HG02840 (cell line): ENCODE data around the gene BCL11B.

Source experiments
- ATAC-seq: cut with Tn5 transposase; IDR thresholded peaks from one replicate; pipeline ENCODE4 v1.9.1; 2021; ENCODE audit warnings: mild to moderate bottlenecking, moderate library complexity, moderate number of reproducible peaks; ENCODE audit not compliant: unreplicated experiment, low FRiP score

Gene BCL11B

DNA sequence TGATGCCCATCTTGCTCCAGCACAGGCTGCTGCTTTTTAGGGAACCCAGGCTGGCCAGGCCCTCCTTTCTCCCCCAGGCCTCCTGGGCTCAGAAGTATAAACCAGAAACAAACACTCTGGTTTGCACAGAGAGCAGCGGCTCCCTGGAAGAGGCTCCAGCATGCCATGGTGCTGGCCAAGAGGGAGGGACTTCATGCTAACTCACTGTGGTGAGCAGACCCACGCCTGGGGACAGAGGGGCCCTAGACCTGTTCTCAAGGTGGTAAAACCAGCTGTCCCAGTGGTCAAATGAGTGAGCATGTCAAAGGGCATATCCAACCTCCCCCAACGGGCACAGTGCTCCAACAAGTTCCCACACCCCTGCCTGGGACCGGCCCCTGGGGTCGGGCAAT, 15.5 kb downstream of the BCL11B start:
- ATAC-seq: no peak

DNA sequence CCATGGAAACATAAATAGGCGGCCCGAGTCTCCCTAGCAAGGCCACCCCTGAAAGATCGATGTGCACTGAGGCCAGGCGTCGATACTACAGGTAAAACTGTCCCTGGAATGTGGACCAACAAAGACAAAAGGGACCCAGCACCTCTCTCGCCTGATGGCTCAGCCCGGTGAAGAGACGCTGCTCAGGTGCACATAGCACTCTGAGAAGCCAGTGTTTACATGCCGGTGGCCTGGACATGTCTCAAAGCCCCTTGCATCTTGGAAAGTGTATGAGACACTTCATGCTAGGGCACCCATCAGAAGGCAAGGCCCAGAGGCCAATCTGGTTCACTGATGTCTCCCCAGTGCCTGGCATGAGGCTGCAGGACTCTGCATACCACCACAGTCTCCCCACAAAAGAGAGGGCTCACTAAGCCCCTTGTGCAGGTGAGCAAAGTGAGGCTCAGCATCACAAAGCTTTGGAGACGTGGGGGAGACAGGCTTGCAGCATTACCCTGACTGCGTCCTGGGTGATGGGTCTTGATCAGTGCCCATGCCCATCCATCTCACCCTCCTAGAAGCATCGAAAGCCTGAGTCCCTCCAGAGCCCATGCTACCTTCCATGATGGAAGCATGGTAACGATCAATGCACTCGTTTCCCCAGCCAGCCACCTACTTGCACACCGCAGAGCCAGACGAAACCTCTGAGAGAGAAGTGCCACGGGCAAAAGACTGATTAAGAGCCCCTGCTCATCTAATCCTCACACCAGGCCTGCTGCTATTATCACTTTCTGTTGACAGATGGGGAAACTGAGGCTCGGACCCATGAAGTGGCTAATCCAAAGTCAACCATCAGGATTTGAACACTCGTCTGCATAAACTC, 16.1 kb downstream of the BCL11B start:
- no peak for ATAC-seq

DNA sequence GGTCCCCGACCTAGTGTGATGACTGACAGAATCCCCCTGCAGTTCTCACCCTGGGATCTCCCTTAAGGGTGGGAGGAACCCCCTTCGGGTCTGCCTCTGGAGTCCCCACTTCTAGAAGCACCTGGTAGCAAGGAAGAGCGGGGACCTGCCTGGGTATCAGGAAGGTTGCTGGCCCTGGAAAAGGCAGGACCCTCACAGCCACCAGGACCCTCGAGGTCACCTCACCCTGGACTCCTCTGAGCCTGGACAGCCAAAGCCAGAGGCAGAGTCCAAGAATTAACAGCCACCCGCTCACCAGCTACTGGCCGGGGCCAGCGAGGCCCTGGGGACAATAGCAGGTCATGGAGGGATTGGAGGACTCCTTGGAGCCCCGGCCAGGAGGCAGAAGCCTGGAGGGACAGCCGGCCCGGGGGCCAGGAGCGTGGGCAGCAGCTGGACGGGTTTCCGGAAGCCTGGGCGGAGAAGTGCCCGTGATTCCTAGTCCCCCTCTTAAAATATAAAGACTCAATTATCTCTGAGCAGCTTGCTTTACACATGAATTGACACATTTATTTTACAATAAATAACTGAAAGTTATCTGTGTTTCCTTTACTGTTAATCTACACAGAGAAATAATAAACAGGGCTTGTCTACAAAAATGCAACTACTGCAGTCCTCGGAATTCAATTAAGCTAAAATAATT, 17.5 kb downstream of the BCL11B start:
- no peak for ATAC-seq

DNA sequence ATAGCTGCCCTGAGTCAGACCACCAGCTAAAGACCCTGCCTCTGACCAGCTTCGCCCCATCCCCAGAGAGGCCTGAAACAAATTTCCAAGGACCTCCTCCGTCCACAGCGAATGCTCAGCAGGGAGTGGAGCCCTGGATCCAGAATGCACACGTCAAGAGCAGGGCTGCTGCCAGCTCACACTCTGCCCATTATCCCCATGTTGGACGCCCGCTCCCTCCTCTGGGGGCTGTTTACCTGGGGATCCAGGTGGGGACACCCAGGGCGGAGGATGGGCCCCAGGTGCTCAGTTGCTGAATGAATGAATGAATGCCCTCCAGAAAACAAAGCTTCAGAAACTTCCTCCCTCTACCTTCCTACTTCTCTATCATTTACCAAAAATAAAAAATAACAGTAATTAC, 18.1 kb downstream of the BCL11B start:
- no peak for ATAC-seq

DNA sequence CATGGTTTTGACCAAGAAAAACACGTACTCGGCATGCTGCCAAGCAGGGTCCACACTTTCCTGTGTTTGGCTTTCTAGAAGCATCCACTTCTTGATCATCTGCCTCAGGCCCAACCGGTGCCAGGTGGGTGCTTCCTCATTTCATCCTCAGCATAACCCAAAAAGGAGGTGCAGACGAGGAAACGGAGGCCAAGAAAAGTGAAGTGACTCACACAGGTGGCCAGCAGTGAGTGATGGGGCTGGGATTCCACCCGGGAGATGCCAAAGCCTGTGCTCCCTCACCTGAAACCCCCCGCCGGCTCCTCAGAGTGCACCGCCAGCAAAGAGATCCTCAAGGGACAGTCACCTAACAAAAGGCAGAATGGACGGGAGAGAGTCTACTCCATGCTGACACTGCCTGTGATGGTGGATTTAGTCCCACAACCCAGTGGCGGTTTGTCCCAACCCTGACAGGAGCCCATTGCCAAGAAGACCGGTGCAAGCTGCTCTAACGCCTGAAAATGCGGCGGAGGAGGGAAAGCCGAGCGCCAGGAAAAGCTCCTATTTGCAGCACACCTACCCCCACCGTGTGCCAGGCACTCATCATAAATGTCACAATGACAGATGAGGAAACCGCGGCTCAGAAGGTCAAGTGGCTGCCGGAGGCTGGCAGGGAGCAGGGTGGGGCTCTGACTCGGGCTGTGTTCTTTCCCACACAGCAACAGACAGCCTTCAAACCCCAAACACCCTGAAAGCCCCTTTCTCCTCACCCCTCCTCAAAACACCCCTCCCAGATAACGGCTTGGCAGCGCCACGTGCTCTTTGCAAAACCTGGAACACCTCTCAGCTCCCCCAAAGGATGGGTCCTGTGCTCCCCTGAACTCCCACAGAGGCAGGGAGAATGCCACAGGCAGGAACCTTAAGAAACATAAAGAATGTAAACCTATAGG, 18.8 kb downstream of the BCL11B start:
- ATAC-seq: no peak

DNA sequence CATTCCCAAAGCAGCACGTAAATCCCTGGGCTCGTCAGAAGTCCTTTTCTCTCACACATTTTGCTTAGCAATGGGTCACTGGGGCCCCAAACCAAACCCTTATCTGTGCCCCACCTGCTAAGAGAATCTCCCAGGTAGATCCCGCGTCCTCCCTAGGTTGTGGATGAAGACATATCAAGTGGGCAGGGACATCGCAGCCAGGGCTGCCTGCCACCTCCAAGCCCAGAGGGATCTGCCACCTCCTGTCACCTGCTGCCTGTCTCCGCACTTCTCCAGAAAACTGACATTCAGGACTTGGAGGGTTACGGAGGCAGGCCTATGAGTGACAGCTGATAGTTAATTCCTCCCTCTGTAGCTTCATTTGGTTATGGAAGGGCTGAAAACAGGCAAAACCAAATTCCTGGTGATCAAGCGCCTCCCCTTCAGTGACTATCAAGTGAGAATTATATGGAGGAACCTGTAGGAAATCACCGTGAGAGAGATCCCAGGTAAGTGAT, 19.5 kb downstream of the BCL11B start:
- ATAC-seq: no peak

DNA sequence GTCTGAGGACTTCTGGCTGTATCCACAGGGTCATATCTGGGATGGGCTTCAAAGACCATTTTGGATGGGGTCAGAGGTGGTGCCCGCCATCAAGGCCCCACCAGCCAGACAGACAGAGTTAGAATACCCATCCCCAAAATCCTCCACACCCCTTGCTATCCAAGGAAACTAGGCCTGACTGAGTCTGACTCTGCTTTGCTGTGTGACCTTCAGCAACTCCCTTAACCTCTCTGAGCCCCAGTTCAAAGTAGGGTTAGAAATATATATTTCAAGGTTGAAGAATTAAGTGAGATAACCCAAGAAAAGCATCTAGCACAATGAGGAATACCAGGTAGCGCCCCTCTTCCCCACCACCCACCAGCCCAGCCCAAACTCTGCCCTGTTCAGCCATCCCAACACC, 20.3 kb downstream of the BCL11B start:
- ATAC-seq: no peak

DNA sequence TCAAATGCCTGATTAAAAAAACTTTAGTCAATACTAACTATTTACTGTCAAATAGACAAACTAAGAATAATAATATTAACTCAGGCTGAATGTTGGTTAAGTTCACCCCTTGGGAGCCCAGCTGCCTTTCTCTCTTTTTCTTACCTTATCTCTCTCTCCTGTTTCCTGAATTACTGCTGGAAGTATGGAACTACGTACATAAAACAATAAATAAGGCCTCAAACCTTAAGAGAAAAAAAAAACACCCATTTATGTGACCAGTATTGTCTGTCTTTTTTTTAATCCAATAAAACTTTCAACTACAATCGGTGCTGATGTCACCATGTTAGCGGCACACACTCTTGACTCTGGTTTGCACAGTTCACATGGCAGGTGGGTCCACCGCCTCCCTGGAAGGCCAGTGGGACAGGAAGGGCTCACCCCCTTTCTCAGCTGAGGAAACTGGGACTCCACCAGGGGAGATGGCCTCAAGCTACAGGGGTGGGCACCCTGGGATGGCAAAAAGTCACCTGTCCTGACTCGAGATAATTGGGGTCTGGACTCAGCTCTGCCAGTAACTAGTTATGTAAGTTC, 21.3 kb downstream of the BCL11B start:
- no peak for ATAC-seq

DNA sequence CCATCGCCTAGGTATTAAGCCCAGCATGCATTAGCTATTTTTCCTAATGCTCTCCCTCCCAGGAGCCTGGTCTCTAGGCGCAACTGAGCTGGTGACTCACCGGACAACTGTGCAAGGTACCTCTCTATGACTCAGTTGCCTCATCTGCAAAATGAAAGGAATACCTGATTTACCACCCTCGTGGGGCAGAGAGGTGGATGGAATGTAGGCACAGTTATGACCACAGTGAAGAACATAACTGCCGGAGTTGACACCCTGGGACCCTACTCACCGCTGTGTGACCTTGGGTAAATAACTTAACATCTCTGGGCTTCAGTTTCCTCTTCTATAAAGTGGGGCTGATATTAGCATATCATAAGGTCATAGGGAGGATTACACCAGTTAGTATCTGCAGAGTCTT, 22.6 kb downstream of the BCL11B start:
- no peak for ATAC-seq

DNA sequence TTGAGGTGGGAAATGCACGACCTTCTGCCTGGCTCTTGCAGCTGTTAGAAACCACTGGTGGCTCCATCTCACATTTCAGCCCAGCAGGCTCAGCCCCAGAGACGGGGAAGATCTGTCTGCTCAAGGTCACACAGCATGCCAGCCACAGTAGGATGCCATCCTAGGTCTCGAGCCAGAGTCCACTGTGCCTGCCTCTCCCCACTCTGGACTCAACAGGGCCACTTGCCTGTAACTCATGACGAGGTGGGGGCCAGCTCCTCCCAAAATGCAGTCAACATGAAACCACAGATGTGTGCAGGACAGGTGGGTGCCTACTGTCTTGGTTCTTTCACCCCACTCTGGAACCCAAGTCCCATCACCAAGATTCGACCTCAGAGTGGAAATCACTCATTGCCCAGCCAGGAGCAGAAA, 23.2 kb downstream of the BCL11B start:
- no peak for ATAC-seq

DNA sequence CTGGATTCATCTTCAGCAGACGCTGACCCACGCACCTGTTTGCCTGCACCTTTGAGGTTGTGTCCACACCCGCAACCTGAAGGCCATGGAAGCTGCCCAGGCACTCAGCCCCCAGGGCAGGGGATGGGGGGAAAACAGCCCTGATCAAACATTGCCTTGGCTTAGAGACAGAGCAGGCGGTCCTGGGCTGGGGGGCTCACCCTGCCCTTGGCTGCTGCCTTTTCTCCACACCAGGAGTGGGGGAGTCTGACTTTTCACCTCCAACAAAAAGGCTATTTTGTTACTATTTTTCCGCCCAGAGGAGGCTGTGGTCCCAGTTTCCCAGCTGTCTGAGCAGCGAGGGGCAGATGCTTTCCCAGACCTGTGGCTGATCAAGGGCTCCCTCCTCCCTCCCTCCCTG, 24.2 kb downstream of the BCL11B start:
- ATAC-seq: no peak

DNA sequence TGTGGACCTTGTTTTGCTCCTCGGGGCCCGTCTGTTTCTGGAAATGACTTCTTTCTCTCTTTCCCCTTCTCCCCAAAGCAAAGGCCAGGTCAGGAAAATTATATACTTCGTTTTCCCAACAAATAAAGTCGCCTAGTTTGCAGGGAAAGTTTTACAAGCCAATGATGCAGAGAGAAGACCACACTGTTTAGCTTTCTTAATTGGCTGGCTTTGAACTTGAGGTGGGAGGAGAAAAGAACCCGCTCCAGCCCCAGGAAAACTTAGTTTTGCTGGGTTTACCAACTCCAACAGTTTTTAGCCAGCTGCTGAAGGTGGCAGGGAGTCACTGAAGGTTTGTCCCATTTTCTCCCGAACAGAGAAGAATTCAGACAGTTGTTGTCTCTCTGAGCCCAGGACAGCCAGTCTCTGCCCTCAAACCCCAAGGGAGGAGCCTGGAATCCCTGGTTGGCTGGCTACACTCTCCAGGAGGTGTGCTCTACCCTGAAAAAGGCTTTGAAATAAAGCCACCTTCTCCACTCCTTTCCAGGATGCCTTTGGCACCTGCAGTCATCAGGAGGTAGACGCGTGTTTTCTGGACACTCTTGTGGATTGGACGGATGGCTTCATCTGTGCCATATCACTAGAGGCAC, 24.8 kb downstream of the BCL11B start:
- no peak for ATAC-seq

DNA sequence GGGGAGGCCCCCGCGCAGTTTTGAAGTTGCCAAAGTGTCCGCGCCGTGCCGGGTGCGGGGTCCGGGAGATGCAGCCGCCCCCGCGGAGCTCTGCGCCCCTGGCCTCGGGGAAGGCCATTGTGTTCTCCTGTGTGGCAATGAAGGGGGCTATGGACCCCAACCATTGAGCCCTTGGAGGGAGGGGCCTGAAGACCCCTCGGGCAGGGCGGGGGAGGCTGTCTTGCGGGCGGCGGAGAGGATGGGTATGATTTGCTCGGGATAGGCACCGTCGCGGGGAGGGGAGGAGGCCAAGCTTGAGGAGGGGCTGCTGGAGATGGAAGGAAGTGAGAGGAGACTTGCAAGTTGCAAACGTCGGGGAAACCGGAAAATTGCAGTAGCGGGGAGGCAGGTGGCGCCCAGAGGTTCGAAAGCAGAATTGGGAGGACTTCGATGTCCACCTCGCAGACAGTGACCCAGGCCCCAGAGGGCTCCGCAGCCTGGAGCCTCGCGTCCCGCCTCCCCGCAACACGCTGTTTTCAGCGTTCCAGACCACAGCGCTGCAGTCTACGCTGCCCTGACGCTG, 25.4 kb downstream of the BCL11B start:
- ATAC-seq: no peak

DNA sequence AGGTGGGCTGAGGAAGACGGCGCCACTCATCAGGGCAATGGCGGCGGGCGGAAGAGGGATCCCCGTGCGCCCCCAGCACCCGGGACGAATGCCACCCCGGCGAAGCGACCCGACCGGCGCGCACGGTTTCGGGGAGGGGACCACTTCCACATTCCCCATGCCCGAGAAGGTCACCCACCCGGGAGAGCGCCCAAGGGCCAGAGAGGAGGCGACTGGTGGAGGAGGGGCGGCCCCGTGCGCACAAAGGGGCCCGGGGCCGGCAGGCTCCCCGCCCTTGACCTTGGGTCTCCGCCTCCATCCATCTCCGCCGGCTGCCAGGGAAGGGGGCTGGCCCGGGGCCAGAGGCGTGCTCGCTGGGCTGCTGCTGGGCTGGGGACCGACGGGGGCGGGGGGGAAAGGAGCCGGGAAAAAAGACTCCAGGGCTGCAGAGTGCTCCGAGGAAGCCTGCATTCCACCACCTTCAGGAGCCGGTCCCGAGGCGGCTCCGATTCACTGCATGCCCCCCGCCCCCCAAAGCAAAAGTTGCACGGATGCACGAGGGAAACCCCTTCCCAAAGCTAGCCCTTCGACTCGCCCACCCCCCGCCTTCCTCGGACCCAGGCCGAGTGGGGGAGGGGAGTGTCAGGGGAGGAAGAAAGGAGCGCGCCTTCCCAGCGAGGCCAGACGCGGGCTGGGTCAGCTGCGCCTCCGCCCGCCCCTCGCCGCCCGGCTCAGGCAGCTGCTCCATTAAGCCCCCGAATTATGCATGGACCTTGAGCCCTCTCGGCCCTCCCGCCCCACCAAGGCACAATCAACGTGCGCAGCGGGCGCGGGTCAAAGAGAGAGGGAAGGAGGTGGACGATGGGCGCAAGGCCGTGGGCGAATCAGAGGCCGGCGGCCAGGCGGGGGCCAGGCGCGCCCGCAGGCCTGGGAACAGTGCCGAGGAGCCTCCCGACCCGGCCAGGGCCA, 26.2 kb downstream of the BCL11B start:
- no peak for ATAC-seq

DNA sequence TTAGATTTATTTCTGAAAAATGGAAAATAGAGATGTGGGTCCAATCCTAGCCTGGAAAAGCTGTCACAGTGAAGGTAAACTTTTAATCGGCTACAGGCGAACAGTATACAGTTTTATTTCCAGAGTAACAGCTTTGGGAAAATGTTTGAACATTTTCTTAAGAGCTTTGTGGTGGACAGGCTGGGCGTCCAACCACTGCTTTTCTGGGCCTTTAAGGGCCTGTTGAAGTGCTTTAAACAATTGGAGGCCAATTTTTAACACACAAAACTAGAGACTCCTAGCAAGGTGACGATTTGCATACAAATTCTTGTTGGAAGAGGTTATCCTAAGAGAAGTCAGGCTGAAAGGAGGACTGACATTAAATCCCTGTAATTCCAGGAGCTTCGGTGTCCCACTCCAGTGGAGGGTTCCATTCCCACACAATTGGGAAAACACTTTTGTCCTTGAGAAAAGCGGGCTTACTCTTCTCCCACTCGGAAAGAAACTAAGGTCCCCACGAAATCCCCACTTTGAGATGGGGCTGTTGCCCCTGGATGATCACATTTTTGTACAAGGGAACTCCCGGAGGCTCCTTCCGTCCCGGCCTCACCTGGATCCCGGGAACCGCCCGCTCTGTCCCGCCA, 26.9 kb downstream of the BCL11B start:
- no peak for ATAC-seq

DNA sequence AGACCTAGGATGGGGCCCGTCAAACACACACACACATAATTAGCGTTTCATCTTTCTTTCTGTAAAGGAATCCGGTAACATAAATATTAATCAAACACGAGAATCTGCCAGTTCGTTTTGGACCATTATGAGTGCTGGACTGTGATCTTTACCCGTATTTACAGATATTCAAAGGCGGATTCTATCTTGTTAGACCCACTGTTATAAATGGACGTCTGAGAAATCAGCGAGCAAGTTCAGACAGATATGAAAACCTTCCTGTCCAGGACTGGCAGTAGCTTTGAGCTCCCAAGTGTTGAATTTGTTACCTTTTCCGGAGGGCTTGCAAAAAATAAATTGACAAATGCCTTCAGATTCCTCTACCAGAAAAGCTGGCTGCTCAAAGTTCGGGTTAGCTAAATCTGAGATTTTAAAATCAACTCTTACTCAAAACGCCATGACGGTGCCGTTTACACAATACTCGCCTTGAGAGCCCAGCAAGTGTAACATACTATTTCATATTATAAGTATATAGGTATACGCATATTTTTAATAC, 27.6 kb downstream of the BCL11B start:
- ATAC-seq: no peak

DNA sequence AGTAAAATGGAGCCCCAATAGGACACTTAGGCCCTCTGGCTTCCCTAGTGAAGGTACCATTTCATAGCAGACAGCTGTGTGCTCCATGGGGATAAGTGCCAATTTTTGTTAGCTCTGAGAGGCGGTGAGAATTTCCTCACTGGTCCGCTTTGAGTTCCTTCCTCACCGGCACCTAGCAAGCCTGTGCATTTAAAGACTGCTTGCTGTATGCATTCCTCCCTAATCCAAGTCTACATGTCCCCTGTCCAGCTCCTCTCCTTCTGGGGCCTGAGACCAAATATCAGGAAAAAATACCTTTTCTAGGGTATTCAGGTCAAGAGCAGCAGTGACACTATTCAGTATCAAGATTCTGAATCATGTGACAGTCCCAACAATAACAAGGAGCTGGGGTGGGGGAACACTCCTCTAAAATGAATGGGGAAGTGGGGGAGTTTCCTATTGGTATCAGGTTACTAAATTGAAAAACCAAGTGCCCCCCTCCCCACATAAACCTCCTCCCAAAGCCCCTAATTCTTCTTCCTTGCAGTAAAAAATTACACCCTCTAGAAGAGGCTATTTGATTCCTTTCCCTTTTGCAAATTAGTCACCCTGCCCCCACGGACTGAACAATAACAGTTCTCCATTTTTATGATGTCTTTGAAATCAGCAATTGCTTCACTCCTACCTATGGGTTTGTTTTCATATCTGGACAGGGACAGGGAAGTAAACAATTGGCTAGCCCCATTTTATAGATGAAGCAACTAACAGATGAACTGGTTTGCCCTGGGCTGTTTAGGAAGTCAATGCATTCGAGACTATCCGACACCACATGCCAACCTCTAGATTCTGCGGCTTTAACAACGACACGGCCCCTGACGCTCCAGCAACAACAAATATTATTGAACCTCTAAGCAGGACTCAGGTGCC, 28.9 kb downstream of the BCL11B start:
- no peak for ATAC-seq
